Activated CD4-positive, alpha-beta T cell treated with anti-CD3 and anti-CD28 coated beads, Interleukin-2, amount 10 ng/mL, durations not matched to agents 24 days and 14 days (primary cell): ENCODE results near the gene ARL16. TPM values are rescaled to one million over a fixed set of nuclear protein-coding genes. Genes with fewer than 3 reads are reported as not detected.

Experiments used
- DNase-seq: peaks from one replicate; pipeline ENCODE4 v3.0.0; 2022
- H3K27ac Mint-ChIP-seq: one replicate; pipeline ENCODE4 v1.8.0; 2022; ENCODE audit warnings: mild to moderate bottlenecking, mixed read lengths
- H3K27me3 Mint-ChIP-seq: one replicate; pipeline ENCODE4 v1.8.0; 2022; ENCODE audit warnings: mixed read lengths
- H3K36me3 Mint-ChIP-seq: one replicate; pipeline ENCODE4 v1.8.0; 2022; ENCODE audit warnings: low read depth, mild to moderate bottlenecking, mixed read lengths
- H3K4me1 Mint-ChIP-seq: one replicate; pipeline ENCODE4 v1.8.0; 2021; ENCODE audit warnings: mixed read lengths
- H3K4me3 Mint-ChIP-seq: one replicate; pipeline ENCODE4 v1.8.0; 2022; ENCODE audit warnings: mild to moderate bottlenecking, moderate library complexity, mixed read lengths
- H3K9me3 Mint-ChIP-seq: one replicate; pipeline ENCODE4 v1.8.0; 2021; ENCODE audit warnings: mixed read lengths
- intact Hi-C: fragments of 100-400 bp; cut with micrococcal nuclease; formaldehyde crosslinking; loops from one replicate; pipeline ENCODE4 v1.15.1; 2023
- total RNA-seq: library from RNA; stranded (reverse); gene quantifications from 2 replicates; pipeline ENCODE4 v1.2.3, GENCODE V29; 2022

ARL16 gene
- 34.9 and 37.6 TPM in 2 replicates for total RNA-seq

DNA sequence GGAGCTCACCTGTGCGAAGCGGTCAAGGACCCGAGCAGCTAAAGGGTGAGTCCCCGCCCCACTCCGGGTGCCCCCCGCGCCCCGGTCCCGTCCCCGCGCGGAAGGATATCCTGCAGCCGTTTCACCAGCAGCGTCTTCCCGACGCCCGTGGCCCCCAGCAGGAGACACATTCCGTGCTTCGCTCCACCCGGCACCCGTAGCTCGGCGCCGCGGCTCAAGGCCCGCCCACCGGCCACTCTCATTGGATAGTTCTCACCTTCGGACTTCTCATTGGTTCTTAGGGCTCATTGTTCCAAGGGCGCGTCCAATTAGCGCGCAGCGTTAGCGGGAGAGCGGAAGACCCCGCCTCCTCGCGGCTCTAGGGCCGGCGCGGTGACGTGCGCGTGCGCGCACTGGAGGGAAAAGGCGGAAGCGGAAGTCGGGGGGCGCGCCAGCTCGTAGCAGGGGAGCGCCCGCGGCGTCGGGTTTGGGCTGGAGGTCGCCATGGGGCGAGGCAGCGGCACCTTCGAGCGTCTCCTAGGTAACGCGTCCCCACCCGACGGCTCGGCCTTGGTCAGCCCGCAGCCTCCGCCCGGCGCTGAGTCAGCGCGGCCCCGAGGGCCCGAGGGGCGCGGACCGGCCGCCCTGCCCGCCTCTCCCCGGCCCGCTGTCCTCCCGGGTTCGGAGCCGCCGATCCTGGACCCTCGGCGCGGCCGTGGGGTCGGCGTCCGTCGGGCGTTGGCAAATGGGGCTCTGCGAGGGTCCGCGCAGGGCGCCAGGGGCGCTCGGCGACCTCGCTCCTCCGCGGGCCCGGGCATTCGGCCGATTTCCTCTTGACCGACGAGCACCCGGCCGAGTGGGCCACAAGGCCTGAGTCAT, at the start of gene ARL16, which contains the start of gene HGS:
Gene ARL16 (minus strand): TSS at position 214 of the 858 bp plus-strand sequence. CDS start 44 bp downstream, at position 170.
Gene HGS (plus strand): TSS at position 428 of the 858 bp plus-strand sequence. CDS start 56 bp downstream, at position 484.
- H3K27ac Mint-ChIP-seq = peak within 1 kb of the TSS; percentile 96
- H3K9me3 Mint-ChIP-seq = no peaks in the 10 kb centered on the region
- H3K4me3 Mint-ChIP-seq = peak within 1 kb of the TSS; percentile 97
- DNase-seq = peak; percentile 99
- H3K27me3 Mint-ChIP-seq = peaks cover 2% of the 10 kb centered on the region
- intact Hi-C loops = loop anchor here (1.0 to 2.0 kb wide), 3 partner anchors 18 to 27 kb away; partner anchors contain the start of genes CCDC137, MRPL12 and OXLD1
- peaks cover 22% of the 10 kb centered on the region for H3K4me1 Mint-ChIP-seq
- H3K36me3 Mint-ChIP-seq = peaks cover 44% of the 10 kb centered on the region

- no peak for DNase-seq
- no peak overlapping the region for H3K4me3 Mint-ChIP-seq
- intact Hi-C loops = no loop called here
- no peaks in the 10 kb centered on the region for H3K36me3 Mint-ChIP-seq
- H3K4me1 Mint-ChIP-seq = no peaks in the 10 kb centered on the region
- H3K27ac Mint-ChIP-seq = no peak overlapping the region
- H3K27me3 Mint-ChIP-seq = peaks cover 16% of the 10 kb centered on the region
- H3K9me3 Mint-ChIP-seq = no peaks in the 10 kb centered on the region
These were observed 43.9 kb upstream of the ARL16 start for GRCh38 chr17:81727324-81728031.

DNA sequence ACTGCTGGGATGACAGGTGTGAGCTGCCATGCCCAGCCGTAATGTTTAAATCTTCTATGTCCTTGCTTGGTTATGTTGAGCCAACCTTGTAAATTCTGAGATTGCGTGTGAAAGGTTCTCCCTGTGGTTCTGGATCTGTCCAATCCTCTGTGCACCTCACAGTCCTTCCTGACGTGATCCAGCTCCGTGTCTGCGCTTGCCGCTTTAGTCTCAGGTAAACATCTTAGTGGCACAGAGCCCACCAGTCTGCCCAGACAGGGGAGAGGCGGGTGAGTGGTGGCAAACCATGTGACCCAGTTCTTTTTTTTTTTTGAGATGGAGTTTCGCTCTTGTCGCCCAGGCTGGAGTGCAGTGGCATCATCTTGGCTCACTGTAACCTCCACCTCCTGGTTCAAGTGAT, 42.4 kb upstream of the ARL16 start:
- intact Hi-C loops = no loop called here
- Mint-ChIP-seq H3K4me1 (no peaks in the 10 kb centered on the region), H3K4me3 (no peak overlapping the region), H3K27me3 (peaks cover 12% of the 10 kb centered on the region), H3K27ac (no peak overlapping the region), H3K36me3 (no peaks in the 10 kb centered on the region), H3K9me3 (no peaks in the 10 kb centered on the region)
- DNase-seq = no peak

GRCh38 chr17:81725439-81725838, 41.8 kb upstream of the ARL16 start:
- Mint-ChIP-seq H3K9me3 (no peaks in the 10 kb centered on the region), H3K36me3 (no peaks in the 10 kb centered on the region), H3K27ac (no peak overlapping the region), H3K4me1 (no peaks in the 10 kb centered on the region), H3K4me3 (no peak overlapping the region), H3K27me3 (peaks cover 10% of the 10 kb centered on the region)
- no peak for DNase-seq
- intact Hi-C loops = no loop called here

GRCh38 chr17:81723651-81724209, 40.1 kb upstream of the ARL16 start:
- no peaks in the 10 kb centered on the region for H3K9me3 Mint-ChIP-seq
- intact Hi-C loops = no loop called here
- no peak overlapping the region for H3K4me3 Mint-ChIP-seq
- no peaks in the 10 kb centered on the region for H3K36me3 Mint-ChIP-seq
- H3K27me3 Mint-ChIP-seq = peaks cover 8% of the 10 kb centered on the region
- H3K4me1 Mint-ChIP-seq = no peaks in the 10 kb centered on the region
- H3K27ac Mint-ChIP-seq = no peak overlapping the region
- no peak for DNase-seq

DNA sequence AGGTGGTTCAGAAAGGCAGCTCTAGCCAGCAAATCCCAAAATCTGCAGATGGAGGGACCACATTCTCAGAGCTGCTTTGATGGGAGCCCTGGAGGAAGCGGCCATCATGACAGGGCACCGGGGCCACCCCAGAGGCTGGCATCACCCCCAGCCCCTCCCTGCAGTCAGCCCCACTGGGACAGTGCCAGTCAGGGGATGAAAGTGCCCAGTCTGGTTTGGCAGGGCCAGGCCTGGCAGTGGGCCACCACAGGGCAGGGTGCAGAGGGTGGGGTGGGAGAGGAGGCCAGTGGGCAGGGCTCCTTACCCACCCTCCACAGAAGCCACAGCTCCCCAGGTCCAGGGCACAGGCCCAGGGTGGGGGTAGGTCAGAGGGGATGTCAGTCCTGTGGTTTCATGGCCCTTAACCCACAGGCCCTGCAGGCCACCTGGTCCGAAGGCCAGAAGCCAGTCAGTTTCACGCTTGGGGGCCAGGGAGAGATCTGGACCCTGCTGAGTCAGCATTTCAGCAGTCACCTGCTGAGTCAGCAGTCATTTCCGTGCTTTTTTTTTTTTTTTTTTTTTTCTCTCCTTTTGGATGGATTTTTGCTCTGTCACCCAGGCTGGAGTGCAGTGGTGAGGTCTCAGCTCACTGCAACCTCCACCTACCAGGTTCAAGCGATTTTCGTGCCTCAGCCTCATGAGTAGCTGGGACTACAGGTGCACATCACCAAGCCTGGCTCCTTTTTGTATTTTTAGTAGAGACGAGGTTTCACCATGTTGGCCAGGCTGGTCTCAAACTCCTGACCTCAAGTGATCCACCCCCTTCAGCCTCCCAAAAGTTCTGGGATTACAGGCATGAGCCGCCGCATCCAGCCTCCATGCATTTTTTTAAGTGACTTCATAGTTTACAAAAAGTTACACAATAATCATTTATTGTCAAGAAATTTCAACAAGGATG, 38.9 kb upstream of the ARL16 start:
- H3K4me3 Mint-ChIP-seq = no peak overlapping the region
- DNase-seq = no peak
- no peak overlapping the region for H3K27ac Mint-ChIP-seq
- intact Hi-C loops = no loop called here
- no peaks in the 10 kb centered on the region for H3K4me1 Mint-ChIP-seq
- peaks cover 2% of the 10 kb centered on the region for H3K36me3 Mint-ChIP-seq
- no peaks in the 10 kb centered on the region for H3K9me3 Mint-ChIP-seq
- H3K27me3 Mint-ChIP-seq = peaks cover 8% of the 10 kb centered on the region

DNA sequence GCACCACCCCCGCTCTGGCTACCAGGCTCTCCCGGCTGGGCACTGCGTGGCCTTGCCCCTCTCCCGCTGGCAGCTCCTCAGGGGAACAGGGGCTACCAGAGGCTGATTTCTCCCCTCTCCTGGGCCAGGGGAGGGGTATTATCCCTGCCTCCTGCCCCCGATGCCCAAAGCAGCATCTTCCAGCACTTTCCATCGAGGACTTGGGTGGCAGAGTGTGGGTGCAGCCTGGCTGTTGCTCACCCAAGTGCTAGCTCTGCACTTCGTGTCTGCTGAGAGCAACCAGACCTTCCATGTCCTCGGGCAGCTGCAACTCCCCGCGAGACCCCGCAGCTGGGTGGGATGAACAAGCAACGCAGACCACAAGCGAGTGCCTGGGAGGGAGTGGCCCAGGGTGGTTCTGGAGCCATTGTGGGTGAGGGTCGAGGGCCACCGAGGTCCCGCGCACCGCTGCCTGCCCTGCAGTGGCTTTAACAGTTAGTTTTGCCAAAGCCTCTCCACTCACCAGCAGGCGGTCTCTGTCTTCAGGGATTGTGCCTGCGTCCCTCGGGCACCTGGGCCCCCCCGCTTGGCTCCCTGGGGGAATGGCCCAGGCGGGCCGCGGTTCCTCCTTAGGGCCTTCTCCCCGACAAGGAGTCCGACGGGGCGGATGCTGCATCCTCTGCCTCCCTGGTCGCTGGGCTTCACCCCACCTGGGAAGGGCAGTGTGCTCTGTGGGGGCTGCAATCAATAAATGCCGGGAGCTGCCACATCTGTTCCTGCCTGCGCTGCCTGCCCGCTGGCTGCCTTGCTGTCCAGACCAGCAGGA, 36.9 kb upstream of the ARL16 start:
- intact Hi-C loops = no loop called here
- Mint-ChIP-seq H3K4me3 (no peak overlapping the region), H3K9me3 (no peaks in the 10 kb centered on the region), H3K27me3 (peaks cover 6% of the 10 kb centered on the region), H3K36me3 (peaks cover 2% of the 10 kb centered on the region), H3K4me1 (no peaks in the 10 kb centered on the region), H3K27ac (no peak overlapping the region)
- DNase-seq = no peak

DNA sequence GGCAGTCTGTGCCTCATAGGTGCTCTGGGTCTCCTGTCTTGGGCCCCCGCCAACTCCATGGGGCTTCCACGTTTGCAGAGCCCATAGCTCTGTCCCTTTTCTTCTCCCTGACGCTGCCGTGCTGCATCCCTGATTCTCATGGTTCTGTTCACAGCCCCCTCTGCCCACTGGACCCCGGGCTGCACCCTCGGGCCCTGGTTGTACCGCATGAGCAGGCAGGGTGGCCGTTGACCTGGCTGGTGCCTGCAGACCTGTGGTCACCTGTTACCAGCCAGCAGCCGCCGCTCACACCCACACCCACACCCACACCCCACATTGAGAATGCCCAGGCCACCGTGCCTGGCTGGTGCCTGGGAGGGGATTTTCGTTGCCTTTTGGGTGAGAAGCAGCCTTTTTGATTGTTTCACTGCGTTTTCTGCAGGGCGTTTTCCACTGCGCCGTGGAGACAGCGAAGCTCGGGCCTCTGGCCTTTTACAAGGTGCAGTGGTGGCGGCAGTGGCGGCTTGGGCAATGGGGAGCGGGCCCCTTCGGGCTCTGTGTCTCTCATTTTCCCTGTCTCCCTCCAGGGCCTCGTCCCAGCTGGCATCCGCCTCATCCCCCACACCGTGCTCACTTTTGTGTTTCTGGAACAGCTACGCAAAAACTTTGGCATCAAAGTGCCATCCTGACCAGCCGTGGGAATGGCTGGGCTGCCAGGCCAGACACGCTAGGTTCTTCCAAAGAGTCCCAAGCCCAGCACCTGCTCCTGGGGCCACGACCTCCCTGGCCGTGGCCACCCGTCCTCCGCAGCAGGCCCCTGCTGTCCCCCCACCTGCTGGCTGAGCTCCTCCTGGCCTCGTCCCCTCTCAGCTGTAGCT, 36.0 kb upstream of the ARL16 start:
- Mint-ChIP-seq H3K36me3 (peaks cover 2% of the 10 kb centered on the region), H3K4me3 (no peak overlapping the region), H3K4me1 (no peaks in the 10 kb centered on the region), H3K27ac (no peak overlapping the region), H3K9me3 (no peaks in the 10 kb centered on the region), H3K27me3 (peaks cover 6% of the 10 kb centered on the region)
- intact Hi-C loops = no loop called here
- no peak for DNase-seq

GRCh38 chr17:81717766-81718089, 34.1 kb upstream of the ARL16 start:
- peaks cover 5% of the 10 kb centered on the region for H3K4me1 Mint-ChIP-seq
- H3K9me3 Mint-ChIP-seq = no peaks in the 10 kb centered on the region
- DNase-seq = no peak
- H3K27me3 Mint-ChIP-seq = no peaks in the 10 kb centered on the region
- peaks cover 2% of the 10 kb centered on the region for H3K36me3 Mint-ChIP-seq
- H3K27ac Mint-ChIP-seq = no peak overlapping the region
- intact Hi-C loops = no loop called here
- no peak overlapping the region for H3K4me3 Mint-ChIP-seq

DNA sequence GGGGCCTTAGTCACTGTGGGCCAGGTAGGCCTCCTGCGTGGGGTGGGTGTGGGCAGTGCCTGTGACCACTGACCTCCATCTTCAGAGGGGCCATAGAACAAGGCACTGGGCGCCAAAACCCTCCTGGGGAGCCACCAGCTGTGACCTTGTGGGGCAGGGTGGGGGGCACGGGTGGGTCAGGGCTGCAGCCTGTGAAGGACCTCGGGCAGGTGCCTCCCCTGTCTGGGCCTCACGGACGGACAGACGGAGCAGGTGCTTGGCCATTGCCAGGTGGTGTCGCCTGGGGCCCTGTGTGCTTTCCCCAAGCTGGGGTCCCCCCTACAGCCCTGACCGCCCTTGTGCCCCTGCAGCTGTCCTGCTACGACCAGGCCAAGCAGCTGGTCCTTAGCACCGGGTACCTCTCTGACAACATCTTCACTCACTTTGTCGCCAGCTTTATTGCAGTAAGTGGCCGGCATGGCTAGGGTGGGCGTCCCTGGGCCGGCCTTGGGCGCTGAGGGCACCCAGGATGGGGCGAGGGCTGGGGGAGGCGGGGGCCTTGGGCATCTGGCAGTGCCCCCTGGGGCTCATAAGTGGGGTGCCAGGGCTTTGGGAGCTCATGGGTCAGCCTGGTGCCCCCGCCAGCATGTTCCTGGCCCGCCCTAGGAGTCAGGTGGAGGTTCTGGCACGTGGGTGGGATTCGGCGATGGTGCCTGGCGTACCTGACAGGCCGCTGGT, 33.6 kb upstream of the ARL16 start:
- intact Hi-C loops = no loop called here
- no peaks in the 10 kb centered on the region for H3K9me3 Mint-ChIP-seq
- H3K4me1 Mint-ChIP-seq = peaks cover 6% of the 10 kb centered on the region
- H3K27me3 Mint-ChIP-seq = no peaks in the 10 kb centered on the region
- H3K27ac Mint-ChIP-seq = no peak overlapping the region
- DNase-seq = no peak
- H3K36me3 Mint-ChIP-seq = peaks cover 2% of the 10 kb centered on the region
- H3K4me3 Mint-ChIP-seq = no peak overlapping the region

- Mint-ChIP-seq H3K9me3 (no peaks in the 10 kb centered on the region), H3K36me3 (peaks cover 2% of the 10 kb centered on the region), H3K27me3 (no peaks in the 10 kb centered on the region), H3K4me1 (peaks cover 6% of the 10 kb centered on the region), H3K27ac (no peak overlapping the region), H3K4me3 (no peak overlapping the region)
- no peak for DNase-seq
- intact Hi-C loops = no loop called here
These were observed 33.0 kb upstream of the ARL16 start for GRCh38 chr17:81716674-81716996.
